ENCODE measurements around the gene BRIX1. TPM values are rescaled to one million over a fixed set of nuclear protein-coding genes. Genes with fewer than 3 reads are reported as not detected.

Gene BRIX1
- total RNA-seq, 1 experiment from 2014 or later, result 77.0 TPM

DNA sequence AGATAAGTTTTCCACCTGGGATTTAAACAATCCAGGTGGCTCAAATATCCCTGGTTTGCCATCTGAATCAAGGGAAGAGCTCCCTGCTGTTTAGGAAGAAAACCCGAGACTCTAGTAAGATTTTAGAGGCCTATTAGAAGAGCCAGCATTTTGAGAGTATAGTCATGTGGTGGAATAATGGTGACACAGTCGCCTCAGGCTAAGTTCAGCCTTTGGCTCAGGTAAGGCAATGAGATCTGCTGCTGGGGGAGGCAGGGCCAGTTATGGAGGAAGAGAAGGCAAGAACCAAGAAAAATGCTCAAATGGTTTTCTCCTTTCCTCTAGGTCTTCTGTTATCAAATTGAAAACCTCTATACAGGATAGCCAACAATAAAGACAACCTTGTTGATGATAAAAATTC is 16.4 kb upstream of the BRIX1 start:
- Histone ChIP-seq H2AFZ (ENCODE audit: low read length) (no peak overlapping the region), H3T11ph (ENCODE audit: low read length) (no peak overlapping the region), H2BK15ac (ENCODE audit: low read depth, low read length) (no peak overlapping the region), H4K91ac (ENCODE audit: insufficient read length, low read depth, low read length) (no peak overlapping the region), H4K20me1 (ENCODE audit: control insufficient read depth, insufficient read depth, insufficient read length) (no peaks in the 10 kb centered on the region), H3K14ac (ENCODE audit: insufficient read depth, low read length) (no peak overlapping the region), H3K18ac (ENCODE audit: insufficient read length, low read depth, low read length) (no peak overlapping the region), H3K4ac (ENCODE audit: low read depth, low read length) (no peak overlapping the region), H3K56ac (ENCODE audit: insufficient read length, low read depth, low read length) (no peak overlapping the region), H2BK12ac (ENCODE audit: insufficient read length, low read depth, low read length) (no peak overlapping the region), H3K27me3 (ENCODE audit: insufficient read depth, low read length) (no peaks in the 10 kb centered on the region), H3K79me1 (ENCODE audit: insufficient read depth, low read depth, low read length, poor library complexity, severe bottlenecking) (no peaks in the 10 kb centered on the region), H3K27ac (ENCODE audit: insufficient read length, low read depth, low read length) (no peak overlapping the region), H3K23ac (ENCODE audit: insufficient read length, low read depth, low read length) (no peak overlapping the region), H4K5ac (ENCODE audit: insufficient read length, low read depth, low read length) (no peak overlapping the region), H2BK20ac (ENCODE audit: low read depth, low read length, poor library complexity, severe bottlenecking) (no peak overlapping the region), H2AK5ac (ENCODE audit: insufficient read length, low read length) (no peak overlapping the region), H3K4me2 (ENCODE audit: insufficient read depth, insufficient read length, low read length) (no peak overlapping the region), H4K8ac (replicated peaks; ENCODE audit: insufficient read length, low read depth, low read length) (no peak overlapping the region), H3K4me1 (ENCODE audit: insufficient read depth, low read length) (no peaks in the 10 kb centered on the region), H2BK120ac (ENCODE audit: low read depth, low read length, poor library complexity, severe bottlenecking) (no peak overlapping the region), H3K9ac (ENCODE audit: extremely low read depth, insufficient read length, low read length) (no peak overlapping the region), H3K23me2 (ENCODE audit: insufficient read length, low read depth, low read length, poor library complexity, severe bottlenecking) (no peaks in the 10 kb centered on the region), H2BK5ac (ENCODE audit: insufficient read length, low read length) (no peak overlapping the region), H3K9me3 (ENCODE audit: control insufficient read depth, low read depth, low read length) (no peaks in the 10 kb centered on the region), H3K79me2 (ENCODE audit: insufficient read depth, low read length) (no peaks in the 10 kb centered on the region)
- peak overlapping the region in 1 of 3 experiments; percentile 90; a peak in 4 of 7 replicates for H3K27ac Mint-ChIP-seq
- TF ChIP-seq, protein P1, sequence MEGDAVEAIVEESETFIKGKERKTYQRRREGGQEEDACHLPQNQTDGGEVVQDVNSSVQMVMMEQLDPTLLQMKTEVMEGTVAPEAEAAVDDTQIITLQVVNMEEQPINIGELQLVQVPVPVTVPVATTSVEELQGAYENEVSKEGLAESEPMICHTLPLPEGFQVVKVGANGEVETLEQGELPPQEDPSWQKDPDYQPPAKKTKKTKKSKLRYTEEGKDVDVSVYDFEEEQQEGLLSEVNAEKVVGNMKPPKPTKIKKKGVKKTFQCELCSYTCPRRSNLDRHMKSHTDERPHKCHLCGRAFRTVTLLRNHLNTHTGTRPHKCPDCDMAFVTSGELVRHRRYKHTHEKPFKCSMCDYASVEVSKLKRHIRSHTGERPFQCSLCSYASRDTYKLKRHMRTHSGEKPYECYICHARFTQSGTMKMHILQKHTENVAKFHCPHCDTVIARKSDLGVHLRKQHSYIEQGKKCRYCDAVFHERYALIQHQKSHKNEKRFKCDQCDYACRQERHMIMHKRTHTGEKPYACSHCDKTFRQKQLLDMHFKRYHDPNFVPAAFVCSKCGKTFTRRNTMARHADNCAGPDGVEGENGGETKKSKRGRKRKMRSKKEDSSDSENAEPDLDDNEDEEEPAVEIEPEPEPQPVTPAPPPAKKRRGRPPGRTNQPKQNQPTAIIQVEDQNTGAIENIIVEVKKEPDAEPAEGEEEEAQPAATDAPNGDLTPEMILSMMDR (conservative IDR thresholded peaks at IDR 0.05), result no peak
- no peak overlapping the region for H3K4me3 Mint-ChIP-seq
- H3K36me3 Mint-ChIP-seq (ENCODE audit: insufficient read depth in 1 of 3, low read depth in 3 of 3), result peaks cover 2 to 17% (median 13%) of the 10 kb centered on the region in 3 experiments; a peak in 5 of 7 replicates
- no CpG with 5 or more reads among the region's 2 CpGs for WGBS (ENCODE audit: extremely low coverage, insufficient read length, low lambda C conversion rate)
- no peak for DNase-seq
- no peaks in the 10 kb centered on the region for H3K9me3 Mint-ChIP-seq
- H3K27me3 Mint-ChIP-seq (ENCODE audit: low read depth), result no peaks in the 10 kb centered on the region
- peaks cover 6 to 17% of the 10 kb centered on the region in 2 experiments for H3K4me1 Mint-ChIP-seq
